Suprapubic skin (tissue), 4 donors: ENCODE measurements around the gene RAD50. TPM values are rescaled to one million over a fixed set of nuclear protein-coding genes. Genes with fewer than 3 reads are reported as not detected.

ENCODE experiments used
- DNase-seq, 2 donors: peaks; one replicate each; pipeline ENCODE4 v3.0.0-alpha.2; 2019; ENCODE audit warnings: low spot score in 2 of 2
- H3K27ac ChIP-seq: fragments of 200-600 bp; sonication (generic); one replicate; pipeline ENCODE4 v1.5.1; 2019
- H3K27me3 ChIP-seq: fragments of 200-600 bp; sonication (generic); one replicate; pipeline ENCODE4 v1.5.1; 2019
- H3K36me3 ChIP-seq: fragments of 200-600 bp; sonication (generic); one replicate; pipeline ENCODE4 v1.5.1; 2019
- H3K4me1 ChIP-seq: fragments of 200-600 bp; sonication (generic); one replicate; pipeline ENCODE4 v1.5.1; 2019
- H3K4me3 ChIP-seq: fragments of 200-600 bp; sonication (generic); one replicate; pipeline ENCODE4 v1.5.1; 2019; ENCODE audit warnings: mild to moderate bottlenecking
- H3K9me3 ChIP-seq: fragments of 200-600 bp; sonication (generic); one replicate; pipeline ENCODE4 v1.5.1; 2019
- CTCF ChIP-seq, 2 donors: fragments of 200-600 bp in 1 of 2; fragments of 450-650 bp in 1 of 2; sonication (generic) in 1 of 2; IDR thresholded peaks; one replicate each; pipeline ENCODE4 v1.5.1; 2016 to 2019; ENCODE audit warnings: antibody characterized with exemption in 2 of 2, mild to moderate bottlenecking in 1 of 2, moderate library complexity in 1 of 2
- EP300 ChIP-seq: sonication (generic); formaldehyde crosslinking; IDR thresholded peaks from one replicate; pipeline ENCODE4 v1.6.1; 2017; ENCODE audit warnings: antibody characterized with exemption
- POLR2A ChIP-seq, 2 donors: fragments of 450-650 bp; IDR thresholded peaks; one replicate each; pipeline ENCODE4 v1.6.1; 2017; ENCODE audit warnings: antibody characterized with exemption in 2 of 2, mild to moderate bottlenecking in 2 of 2, moderate library complexity in 2 of 2
- POLR2AphosphoS5 ChIP-seq, 3 donors: sonication (generic); formaldehyde crosslinking; IDR thresholded peaks; one replicate each; pipeline ENCODE4 v1.6.1; 2017; ENCODE audit warnings: antibody characterized with exemption in 3 of 3
- WGBS: methylation state at CpG from one replicate; pipeline ENCODE4 v1.1.5; 2018; 5-methylcytosine and 5-hydroxymethylcytosine counted together
- total RNA-seq, 4 donors: library from RNA; depleted of rRNA; stranded (reverse); fragments of >200 nt; gene quantifications; one replicate each; pipeline ENCODE4 v1.1.0, GENCODE V29; 2016

The RAD50 gene
- total RNA-seq, 4 donors from 2014 or later: 17.3 to 53.4 (median 32.5) TPM

DNA sequence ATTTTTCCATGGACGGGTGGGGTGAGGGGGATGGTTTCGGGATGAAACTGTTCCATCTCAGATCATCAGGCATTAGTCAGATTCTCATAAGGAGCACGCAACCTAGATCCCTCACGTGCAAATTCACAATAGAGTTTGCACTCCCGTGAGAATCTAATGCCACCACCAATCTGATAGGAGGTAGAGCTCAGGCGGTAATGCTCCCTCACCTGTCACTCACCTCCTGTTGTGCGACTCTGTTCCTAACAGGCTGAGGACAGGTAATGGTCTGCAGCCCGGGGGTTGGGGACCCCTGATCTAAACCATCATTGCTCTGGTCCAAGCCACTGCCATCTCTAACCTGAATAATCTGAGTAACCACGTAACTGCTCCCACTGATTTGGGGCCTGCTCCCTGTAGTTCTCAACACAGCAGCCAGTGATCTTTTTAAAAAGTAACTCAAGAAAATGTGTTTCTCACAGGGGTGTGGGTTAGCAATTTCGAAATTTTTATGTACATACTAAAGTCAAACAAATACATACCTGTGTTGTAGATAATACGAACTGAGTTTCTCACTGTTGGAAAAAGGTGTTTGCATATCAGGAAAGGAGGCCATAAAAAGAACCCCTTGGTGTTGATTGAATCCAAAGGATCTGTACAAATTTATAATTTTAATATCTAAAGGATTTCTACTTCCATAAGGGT, 89.9 kb downstream of the RAD50 start:
- TF ChIP-seq POLR2AphosphoS5 (IDR thresholded peaks at IDR 0.05) (no peak), CTCF (IDR thresholded peaks at IDR 0.05) (no peak), POLR2A (IDR thresholded peaks at IDR 0.05) (no peak), EP300 (no peak)
- Histone ChIP-seq H3K4me3 (no peak overlapping the region), H3K9me3 (no peaks in the 10 kb centered on the region), H3K36me3 (peaks cover 16% of the 10 kb centered on the region), H3K4me1 (no peaks in the 10 kb centered on the region), H3K27ac (no peak overlapping the region), H3K27me3 (no peaks in the 10 kb centered on the region)
- WGBS: 95% methylated on average over 11 of the region's 11 CpGs
- DNase-seq: no peak

DNA sequence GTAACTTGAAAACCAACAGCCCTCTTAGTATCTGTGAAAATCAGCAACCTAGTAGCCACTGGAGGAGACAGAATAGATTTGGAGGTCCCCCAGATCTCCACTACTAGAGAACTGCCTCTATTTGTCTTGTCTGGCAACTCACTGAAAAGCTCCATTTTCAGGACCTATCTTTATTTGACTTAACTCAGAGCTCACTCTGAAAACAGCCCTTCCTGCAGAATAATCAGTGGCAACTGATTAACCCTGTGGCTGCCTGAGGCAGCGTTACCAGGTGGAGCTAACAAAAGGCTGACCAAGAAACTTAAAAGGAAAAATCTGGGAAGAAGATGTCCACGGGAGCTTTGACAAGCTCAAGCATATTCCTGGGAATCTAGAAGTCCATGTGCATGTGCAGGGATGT, 90.7 kb downstream of the RAD50 start:
- Histone ChIP-seq H3K4me3 (no peak overlapping the region), H3K4me1 (no peaks in the 10 kb centered on the region), H3K9me3 (no peaks in the 10 kb centered on the region), H3K36me3 (peaks cover 9% of the 10 kb centered on the region), H3K27me3 (peaks cover 3% of the 10 kb centered on the region), H3K27ac (no peak overlapping the region)
- no peak for DNase-seq
- 92% methylated on average over 2 of the region's 2 CpGs for WGBS
- no peak for TF ChIP-seq EP300
- no peak for TF ChIP-seq POLR2AphosphoS5 (IDR thresholded peaks at IDR 0.05)
- TF ChIP-seq CTCF (IDR thresholded peaks at IDR 0.05): no peak
- TF ChIP-seq POLR2A (IDR thresholded peaks at IDR 0.05): no peak

DNA sequence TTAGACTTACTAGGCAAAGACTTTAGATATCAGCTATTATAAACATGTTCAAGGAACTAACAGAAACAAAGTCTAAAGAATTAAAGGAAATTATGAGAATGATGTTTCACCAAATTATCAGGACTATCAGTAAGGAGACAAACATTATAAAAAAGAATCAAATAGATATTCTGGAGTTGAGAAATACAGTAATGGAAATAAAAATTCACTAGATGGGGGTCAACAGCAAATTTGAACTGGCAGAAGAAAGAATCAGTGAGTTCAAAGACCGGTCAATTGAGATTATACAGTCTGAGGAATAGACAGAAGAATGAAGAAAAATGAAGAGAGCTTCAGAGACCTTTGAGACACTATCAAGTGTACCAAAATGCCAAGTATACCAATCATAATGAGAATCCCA, 91.6 kb downstream of the RAD50 start:
- Histone ChIP-seq H3K27me3 (peaks cover 6% of the 10 kb centered on the region), H3K27ac (no peak overlapping the region), H3K9me3 (no peaks in the 10 kb centered on the region), H3K4me3 (no peak overlapping the region), H3K36me3 (no peaks in the 10 kb centered on the region), H3K4me1 (no peaks in the 10 kb centered on the region)
- TF ChIP-seq EP300 (no peak), POLR2A (IDR thresholded peaks at IDR 0.05) (no peak), POLR2AphosphoS5 (IDR thresholded peaks at IDR 0.05) (no peak), CTCF (IDR thresholded peaks at IDR 0.05) (no peak)
- WGBS: 96% methylated on average over 1 of the region's 1 CpG
- DNase-seq: no peak

- no peaks in the 10 kb centered on the region for H3K9me3 ChIP-seq
- H3K36me3 ChIP-seq: no peaks in the 10 kb centered on the region
- H3K27me3 ChIP-seq: peaks cover 31% of the 10 kb centered on the region
- peaks cover 15% of the 10 kb centered on the region for H3K4me1 ChIP-seq
- H3K27ac ChIP-seq: no peak overlapping the region
- DNase-seq: no peak
- TF ChIP-seq POLR2AphosphoS5 (IDR thresholded peaks at IDR 0.05): no peak
- TF ChIP-seq EP300: no peak
- TF ChIP-seq POLR2A (IDR thresholded peaks at IDR 0.05): no peak
- TF ChIP-seq CTCF (IDR thresholded peaks at IDR 0.05): no peak
- WGBS: 92% methylated on average over 4 of the region's 4 CpGs
- no peak overlapping the region for H3K4me3 ChIP-seq
These were observed 95.2 kb downstream of the RAD50 start for GRCh38 chr5:132651838-132652469.

DNA sequence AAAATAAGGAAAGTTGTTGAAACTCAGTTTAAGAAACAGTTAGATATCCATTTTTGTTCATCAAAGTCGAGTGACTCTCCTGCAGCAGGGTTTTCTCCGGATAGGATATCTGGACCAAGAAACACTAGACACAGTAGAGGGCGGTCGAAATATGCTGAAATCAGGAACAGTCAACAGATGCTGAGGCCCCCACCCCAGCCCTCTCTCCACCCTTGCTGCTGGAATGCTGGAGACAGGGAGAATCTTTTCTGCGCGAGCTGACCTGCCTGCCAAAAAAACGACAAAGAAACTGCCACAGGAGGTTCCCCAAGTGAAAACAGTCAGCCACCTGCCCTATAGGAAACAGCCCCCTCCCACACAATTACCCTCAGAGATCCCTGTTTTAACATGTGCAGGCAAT, 96.9 kb downstream of the RAD50 start:
- 31% methylated on average over 7 of the region's 7 CpGs for WGBS
- no peaks in the 10 kb centered on the region for H3K36me3 ChIP-seq
- DNase-seq: no peak

More for the DNA sequence above, 96.9 kb downstream of the RAD50 start:
- Histone ChIP-seq H3K9me3 (no peaks in the 10 kb centered on the region), H3K27me3 (peaks cover 33% of the 10 kb centered on the region), H3K4me3 (no peak overlapping the region), H3K27ac (no peak overlapping the region), H3K4me1 (peaks cover 16% of the 10 kb centered on the region)
- TF ChIP-seq POLR2AphosphoS5 (IDR thresholded peaks at IDR 0.05) (no peak), POLR2A (IDR thresholded peaks at IDR 0.05) (no peak), CTCF (IDR thresholded peaks at IDR 0.05) (no peak), EP300 (no peak)
